Fibroblast of the conjunctiva (primary cell): Measurements from ENCODE around the gene ROR2.
A peak's percentile ranks its signal among the peaks of the same experiment; 100 is the strongest.

ENCODE experiments used
- DNase-seq: peaks from one replicate; pipeline ENCODE4 v3.0.0-alpha.2; 2010; ENCODE audit warnings: low read depth

Gene ROR2

DNA sequence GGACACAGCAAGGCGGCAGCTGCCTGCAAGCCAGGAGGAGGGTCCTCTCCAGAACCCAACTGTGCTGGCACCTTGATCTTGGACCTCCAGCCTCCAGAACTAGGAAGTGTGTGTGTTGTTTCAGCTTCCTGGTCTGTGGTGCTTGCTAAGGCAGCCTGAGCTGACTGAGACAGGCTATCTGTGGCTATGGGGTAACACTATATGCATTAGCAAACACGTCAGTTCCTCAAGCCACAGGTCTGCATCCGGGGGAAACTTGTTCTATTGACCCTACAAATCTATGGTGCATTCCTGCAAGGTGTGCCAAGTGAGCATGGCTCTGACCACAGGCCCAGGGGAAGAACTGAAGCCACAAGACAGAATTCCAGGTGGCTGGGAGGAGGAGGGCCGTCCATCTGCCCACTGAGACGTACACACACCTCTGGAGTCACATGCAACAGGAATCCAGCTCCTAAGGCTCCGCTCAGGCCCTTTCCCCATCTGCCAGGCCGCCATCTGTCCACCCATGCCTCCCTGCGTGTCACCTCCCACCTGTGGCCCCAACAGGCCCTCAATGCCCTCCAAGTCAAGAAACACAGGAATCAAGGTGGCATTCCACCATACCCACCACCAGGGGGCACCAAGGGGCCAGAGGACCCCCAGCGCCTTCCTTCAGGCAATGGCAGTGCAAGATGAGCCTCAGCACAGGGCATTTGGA, 174.9 kb downstream of the ROR2 start:
- no peak for DNase-seq

- no peak for DNase-seq
Measured at GRCh38 chr9:91773156-91773555, 176.9 kb downstream of the ROR2 start.

- no peak for DNase-seq
Measured at GRCh38 chr9:91771864-91772263, 178.2 kb downstream of the ROR2 start.

DNA sequence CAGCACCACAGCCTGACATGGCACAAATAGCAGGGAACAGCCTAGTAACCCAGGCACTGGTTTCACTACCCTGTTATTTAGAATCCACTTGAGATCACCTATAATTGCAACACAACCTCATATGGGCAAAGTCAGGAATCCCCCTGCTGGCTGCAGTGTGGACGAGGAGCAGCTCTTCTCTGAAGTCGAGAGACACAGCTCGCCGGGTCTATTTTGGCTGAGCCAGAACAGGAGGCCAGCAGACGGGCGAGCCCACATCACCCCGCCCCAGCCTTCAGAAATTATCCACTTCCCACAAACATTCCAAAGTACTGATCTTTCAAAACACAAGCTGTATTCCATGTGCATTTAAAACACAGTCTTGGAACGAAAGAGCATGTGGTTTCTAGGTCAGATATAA, 179.0 kb downstream of the ROR2 start:
- DNase-seq = peak; percentile 80

DNA sequence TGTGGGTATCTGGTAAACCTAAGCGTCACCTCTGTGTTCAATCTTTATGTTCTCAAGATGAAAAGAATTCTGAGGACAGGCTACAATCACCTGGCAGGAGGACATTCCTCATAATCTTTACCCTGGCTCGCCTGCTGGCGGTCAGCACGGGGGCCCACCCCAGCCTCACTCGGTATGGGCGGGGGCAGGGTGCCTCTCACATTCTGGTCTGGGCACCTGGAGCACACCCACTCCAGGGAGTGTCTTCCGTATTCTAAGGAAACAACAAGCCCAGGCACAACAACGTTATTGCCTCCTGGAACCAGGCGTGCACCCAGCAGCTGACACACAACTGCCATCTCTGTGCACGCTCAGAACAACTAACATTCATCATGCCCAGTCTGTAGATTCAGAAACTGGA, 179.8 kb downstream of the ROR2 start:
- DNase-seq = no peak

- DNase-seq = no peak
Measured at GRCh38 chr9:91768977-91769916, 180.8 kb downstream of the ROR2 start.

GRCh38 chr9:91768507-91768906, 181.5 kb downstream of the ROR2 start:
- no peak for DNase-seq

- DNase-seq = no peak
Measured at GRCh38 chr9:91766315-91767069, 183.5 kb downstream of the ROR2 start.

- no peak for DNase-seq
Measured at GRCh38 chr9:91765296-91765695, 184.7 kb downstream of the ROR2 start.

- no peak for DNase-seq
Measured at GRCh38 chr9:91764661-91765060, 185.4 kb downstream of the ROR2 start.

DNA sequence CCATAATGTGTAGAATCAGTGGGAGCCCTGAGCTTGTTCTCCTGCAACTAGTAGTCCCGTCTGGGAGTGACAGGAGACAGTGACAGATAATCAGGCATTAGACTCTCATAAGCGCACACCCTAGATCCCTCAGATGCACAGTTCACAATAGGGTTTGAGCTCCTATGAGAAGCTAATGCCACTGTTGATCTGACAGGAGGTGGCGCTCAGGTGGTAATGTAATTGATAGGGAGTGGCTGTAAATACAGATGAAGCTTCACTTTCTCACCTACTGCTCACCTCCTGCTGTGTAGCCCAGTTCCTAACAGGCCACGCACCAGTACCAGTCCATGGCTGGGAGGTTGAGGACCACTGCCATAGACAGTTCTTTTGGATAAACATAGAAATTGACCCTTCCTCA, 188.7 kb downstream of the ROR2 start:
- no peak for DNase-seq

DNA sequence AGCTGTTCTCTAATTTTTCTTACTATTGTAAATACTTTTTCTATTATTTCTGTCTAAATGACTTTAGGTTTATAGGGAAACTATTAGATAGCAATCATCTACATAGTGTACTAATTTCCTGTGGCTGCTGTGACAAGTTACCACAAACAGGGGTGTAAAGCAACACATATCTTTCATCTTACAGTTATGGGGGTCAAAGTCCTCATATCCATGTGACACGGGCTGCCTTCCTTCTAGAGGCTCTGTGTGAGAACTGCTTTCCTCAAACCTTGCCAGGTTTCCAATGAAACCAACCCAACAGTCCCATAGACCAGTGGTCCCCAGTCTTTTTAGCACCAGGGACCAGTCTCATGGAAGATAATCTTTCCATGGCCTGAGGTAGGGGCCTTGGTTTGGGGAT, 189.1 kb downstream of the ROR2 start:
- DNase-seq = no peak

- no peak for DNase-seq
Measured at GRCh38 chr9:91758491-91758981, 191.5 kb downstream of the ROR2 start.

GRCh38 chr9:91757782-91758181, 192.2 kb downstream of the ROR2 start:
- DNase-seq = no peak

DNA sequence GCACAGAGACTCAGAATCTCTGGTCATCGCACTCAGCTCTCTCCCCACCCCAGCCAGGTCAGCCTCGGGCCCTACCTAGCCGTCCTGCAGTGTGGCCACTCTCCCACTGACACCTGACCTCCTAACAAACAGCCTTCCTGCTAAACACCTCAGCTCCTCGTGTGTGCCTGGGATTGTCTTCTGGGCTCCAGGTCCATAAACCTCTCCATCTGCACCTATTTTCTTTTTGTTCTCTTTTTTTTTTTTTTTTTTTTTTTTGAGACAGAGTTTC, 193.6 kb downstream of the ROR2 start:
- no peak for DNase-seq

DNA sequence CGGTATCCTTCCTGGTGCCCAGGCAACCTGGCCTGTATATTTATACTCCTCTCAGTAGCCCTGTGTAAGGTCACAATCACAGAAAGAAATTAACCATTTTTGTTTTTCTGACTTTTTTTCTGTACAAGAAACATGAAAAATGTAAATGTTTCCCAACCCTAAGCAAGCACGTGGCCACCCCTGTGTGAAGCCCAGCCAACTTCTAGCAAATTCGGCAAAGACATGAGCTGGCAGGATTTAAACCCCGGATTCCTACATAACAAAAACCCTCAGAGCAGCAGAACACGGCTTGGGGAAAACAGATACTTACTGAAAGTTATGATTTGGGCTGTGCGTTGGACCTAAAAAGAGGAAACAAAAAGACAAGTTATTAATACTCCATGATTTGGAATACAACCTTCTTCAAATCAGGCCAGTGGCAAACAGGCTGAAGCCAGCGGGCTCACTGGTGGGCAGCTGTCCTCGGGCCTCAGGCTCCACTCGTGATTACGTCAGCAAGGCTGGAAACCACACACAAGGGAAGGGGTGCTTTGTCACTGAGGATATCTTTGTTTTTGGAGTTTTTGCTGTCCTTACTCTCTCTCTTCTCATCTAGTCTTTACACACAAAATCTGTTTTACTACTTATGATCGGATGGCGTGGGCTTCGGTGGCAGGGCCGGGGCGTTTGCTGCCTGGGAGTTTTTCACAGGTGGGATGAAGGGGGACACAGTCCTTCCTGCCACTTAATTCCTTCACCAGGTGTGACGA, 194.1 kb downstream of the ROR2 start:
- no peak for DNase-seq

- no peak for DNase-seq
Measured at GRCh38 chr9:91753711-91754110, 196.3 kb downstream of the ROR2 start.

- DNase-seq = no peak
Measured at GRCh38 chr9:91751922-91752321, 198.1 kb downstream of the ROR2 start.

GRCh38 chr9:91750343-91750742, 199.7 kb downstream of the ROR2 start:
- no peak for DNase-seq

DNA sequence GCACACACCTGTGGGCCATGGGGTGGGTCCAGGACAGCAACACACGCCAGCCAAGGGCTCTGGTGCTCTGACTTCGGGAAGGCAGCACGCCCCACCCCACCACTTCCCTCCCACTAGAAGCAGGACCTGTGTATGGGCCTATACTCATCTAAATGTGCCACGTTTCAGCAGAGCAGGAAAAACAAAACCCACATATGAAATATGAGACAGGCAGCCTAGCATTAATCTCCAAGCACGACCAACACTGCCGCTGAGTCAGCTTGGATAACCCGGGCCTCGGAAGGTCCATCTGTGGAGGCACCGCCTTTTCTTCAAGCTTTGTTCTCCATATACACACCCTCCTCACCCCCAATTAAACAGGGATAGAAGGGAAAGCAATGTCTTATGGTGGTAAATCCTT, 203.1 kb downstream of the ROR2 start:
- peak; percentile 34 for DNase-seq

DNA sequence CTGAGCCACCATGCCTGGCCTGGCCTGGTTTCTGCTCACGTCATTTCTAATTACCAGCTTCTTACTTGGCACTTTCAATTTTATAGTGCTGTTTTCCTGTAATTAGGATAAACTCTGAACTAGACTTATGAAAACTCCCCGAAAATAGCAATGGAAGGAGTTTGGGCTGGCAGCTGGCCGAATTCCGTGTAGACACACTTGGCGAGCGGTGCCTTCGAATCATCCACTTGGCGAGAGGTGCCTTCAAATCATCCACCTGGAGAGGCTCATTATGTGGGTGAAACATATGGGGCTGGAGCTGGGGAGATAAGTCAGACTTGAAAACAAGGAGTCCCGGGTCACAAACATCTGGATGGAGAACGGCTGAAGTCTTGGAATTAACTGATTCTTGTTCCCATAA, 203.7 kb downstream of the ROR2 start:
- DNase-seq = no peak

GRCh38 chr9:91744114-91744513, 205.9 kb downstream of the ROR2 start:
- no peak for DNase-seq
